GM21737 (cell line): ENCODE results near the gene ANKRD16.

ENCODE experiments used
- ATAC-seq: cut with Tn5 transposase; IDR thresholded peaks from one replicate; pipeline ENCODE4 v1.9.1; 2021; ENCODE audit warnings: mild to moderate bottlenecking, moderate library complexity; ENCODE audit not compliant: unreplicated experiment

The ANKRD16 gene

GRCh38 chr10:5904227-5904626, 14.5 kb upstream of the ANKRD16 start:
- peak; percentile 96 for ATAC-seq

DNA sequence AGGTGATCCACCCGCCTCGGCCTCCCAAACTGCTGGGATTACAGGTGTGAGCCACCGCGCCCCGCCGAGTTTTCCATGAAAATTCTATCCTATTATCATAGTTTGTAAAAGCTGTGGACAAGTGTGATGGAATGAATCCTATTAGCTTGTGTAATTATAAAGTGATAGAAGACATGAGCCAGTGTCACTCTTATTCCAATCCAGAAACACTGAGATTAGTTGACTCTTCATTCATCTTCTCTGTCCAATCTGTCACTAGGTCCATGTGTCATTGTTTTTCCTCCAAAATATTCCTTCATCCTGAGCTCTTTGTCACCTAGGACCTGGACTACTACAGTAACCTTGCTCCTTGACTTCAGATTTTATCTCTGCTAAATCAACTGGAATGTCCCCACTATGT, 13.9 kb upstream of the ANKRD16 start:
- no peak for ATAC-seq

- ATAC-seq = no peak
Observed at GRCh38 chr10:5902511-5903274, 13.0 kb upstream of the ANKRD16 start.

DNA sequence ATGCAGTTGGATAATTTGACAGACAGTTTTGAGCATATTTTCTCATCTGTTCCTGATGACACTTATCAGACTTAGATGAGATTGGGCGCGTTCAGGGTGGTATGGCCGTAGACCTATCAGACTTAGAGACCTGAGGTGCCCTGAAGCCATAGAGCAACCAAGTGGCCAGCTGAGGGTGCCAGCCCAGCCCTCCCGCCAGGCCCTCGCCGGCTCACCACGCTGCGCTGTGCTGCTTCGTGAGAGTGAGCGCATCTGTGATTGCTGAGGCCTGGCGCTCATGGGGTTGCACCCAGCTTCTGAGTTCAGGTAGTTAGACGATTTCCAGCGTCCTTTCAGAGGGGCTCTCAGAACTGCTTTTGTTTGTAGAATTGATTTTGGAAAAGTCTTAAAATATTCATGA, 10.6 kb upstream of the ANKRD16 start:
- no peak for ATAC-seq

GRCh38 chr10:5898163-5898562, 8.5 kb upstream of the ANKRD16 start:
- no peak for ATAC-seq

GRCh38 chr10:5897504-5897903, 7.8 kb upstream of the ANKRD16 start:
- no peak for ATAC-seq

- no peak for ATAC-seq
Observed at GRCh38 chr10:5897053-5897340, 7.3 kb upstream of the ANKRD16 start.

DNA sequence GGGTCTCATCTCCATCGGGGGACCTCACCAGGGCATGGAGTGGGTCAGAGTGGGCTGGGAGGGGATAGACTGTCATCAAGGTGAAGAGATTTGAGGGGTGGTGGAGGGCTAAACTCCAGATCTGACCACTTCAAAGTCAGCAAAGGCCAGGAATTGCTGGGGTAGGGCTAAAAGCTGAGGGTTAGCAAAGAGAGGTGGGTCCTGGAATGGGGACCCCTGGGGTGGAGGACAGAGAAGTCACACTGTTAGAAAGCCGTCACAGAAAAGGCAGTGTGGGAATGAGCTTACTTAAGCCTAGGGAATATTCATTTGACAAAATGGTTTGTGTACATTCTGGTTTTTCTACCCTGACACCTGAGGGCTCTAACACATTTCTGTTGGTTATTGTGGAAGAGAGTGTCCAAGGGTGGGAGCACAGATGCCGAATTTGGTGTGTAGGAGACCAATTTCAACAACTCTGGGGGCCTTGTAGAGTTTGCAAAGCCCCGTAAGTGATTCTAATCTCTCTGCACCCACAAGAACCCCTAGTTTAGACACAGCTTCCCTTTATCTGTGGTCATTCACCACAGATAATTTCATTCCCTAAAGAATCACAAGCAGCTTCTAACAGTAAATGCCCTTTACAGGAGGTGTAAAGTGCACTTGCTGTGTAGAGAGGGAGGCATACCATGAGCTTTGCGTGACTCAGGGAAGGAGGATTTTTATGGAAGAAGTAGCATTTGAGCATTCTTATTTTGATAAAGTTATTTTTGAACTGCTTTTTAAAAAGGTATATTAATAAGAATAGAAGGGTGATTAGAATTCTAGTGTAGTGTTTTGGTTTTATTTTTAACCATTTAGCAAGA, 6.7 kb upstream of the ANKRD16 start:
- ATAC-seq = peak; percentile 5

GRCh38 chr10:5895804-5896203, 6.1 kb upstream of the ANKRD16 start:
- peak; percentile 52 for ATAC-seq

GRCh38 chr10:5895365-5895764, 5.7 kb upstream of the ANKRD16 start:
- ATAC-seq = no peak

DNA sequence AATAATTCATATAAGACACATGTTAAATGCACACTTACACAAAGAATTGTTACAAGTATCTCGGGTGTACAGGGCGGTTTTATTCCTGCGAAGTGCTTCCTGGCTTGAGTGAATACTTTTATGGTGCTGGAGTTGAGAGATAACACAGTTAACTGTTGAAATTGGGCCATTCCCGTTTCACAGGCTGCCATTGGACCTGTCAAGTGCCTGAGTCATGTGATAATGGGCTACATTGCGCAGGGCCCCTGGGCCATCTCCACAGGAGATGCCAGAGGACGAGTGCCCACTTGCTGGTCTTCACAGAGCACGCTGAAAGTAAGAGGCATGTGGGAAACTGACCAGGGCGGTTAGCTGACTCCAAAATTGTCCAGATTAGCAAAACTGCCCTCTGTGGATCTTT, 5.2 kb upstream of the ANKRD16 start:
- ATAC-seq = no peak

- ATAC-seq = no peak
Observed at GRCh38 chr10:5894403-5894802, 4.7 kb upstream of the ANKRD16 start.

DNA sequence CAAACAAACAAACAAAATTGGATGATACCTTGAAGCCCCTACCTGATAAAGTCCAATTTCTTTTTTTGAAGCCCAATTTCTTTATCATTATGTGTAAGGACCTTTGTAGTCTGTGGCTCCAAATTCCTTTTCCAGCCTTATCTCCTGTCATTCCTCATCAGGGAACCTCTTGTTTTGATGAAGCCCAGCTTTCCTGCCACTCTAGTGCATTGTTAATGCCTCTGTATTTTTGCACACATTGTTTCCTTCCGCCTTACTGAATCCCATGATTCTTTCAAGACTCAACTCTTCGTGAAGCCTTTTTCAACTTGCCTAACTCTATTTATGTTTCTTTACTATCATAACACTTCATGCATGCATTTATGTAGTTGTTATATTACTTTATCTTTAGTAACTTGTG, 3.6 kb upstream of the ANKRD16 start:
- no peak for ATAC-seq

DNA sequence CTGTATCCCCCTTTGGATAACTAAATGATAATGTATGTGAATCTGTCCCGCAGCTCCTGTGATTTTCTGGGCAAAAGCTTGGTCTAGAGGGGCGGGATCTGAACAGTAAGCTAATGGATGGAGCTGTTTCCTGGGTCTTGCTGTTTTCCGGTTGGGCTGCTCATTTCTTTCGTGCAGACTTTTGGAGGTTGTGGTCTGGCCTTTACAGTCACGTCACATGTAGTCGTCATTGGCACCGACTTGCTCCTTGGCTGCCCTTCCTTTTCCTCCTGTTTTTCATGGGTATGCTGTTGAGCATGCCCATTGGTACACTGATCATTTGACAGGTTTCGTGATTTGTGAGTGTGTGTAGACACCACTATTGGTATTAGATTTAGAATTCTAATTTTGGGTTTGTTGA, 2.3 kb upstream of the ANKRD16 start:
- no peak for ATAC-seq

DNA sequence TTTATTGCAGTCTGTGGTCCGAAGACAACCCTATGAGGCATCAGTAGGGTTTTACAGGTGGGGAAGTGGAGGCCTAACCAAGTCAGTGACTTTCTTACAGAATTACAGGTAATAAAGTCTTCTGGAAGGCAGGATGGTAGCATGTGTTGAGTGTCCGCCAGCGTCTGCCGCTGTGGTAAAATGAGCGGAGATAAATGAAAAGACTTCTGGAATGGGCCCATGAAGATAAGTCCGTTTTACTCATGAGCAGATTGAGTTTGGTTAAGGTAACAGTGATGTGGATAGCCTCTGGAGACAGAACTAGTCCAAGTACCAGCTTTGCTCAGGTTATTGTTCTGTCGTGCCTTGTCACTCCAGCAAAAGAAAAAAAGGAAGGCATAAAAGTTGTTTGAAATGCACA, 1.3 kb upstream of the ANKRD16 start:
- no peak for ATAC-seq

DNA sequence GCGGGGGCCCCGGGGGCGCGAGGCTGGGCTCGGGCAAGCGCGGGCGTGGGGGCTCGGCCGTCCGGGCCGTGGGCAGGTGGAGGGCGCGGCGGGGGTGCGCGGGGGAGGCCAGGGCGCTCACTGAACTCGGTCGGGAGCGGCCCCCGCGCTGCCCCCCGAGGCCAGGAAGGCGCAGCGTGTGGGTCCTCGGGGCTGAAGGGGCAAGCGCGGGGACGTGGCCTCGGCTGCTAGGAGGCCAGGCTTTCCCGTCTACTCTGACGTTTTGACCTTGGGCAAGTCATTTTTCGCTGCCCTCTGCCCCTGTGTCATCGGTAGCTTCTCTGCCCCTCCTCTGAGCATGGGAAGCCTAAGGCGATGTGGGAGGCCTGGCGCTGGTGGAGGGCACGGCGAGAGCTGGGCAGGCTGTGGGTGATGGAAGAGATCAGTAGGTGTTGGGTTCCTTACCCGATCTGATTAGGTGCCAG, 791 bp upstream of the ANKRD16 start:
- peak; percentile 7 for ATAC-seq

GRCh38 chr10:5888843-5889623, 660 bp downstream of the ANKRD16 start:
- ATAC-seq = peak; percentile 24

GRCh38 chr10:5888351-5888750, 1.3 kb downstream of the ANKRD16 start:
- no peak for ATAC-seq

- no peak for ATAC-seq
Observed at GRCh38 chr10:5887641-5888040, 2.1 kb downstream of the ANKRD16 start.

DNA sequence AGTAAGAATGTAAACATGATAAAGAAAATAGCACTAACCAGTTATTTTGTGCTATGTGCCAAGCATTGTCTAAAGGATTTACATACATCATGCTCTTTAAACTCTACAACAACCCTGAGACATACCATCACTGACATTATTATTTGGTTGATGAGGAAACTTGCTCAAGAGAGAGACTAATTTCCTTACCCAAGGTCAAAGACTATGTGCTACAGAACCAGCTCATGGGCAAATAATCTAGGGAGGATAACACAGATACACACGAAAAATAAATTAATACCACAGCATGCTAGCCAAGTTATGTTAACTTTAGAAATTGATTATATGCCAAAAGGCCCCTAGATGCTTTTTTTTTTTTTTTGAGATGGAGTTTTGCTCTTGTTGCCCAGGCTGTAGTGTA, 2.7 kb downstream of the ANKRD16 start:
- ATAC-seq = no peak

DNA sequence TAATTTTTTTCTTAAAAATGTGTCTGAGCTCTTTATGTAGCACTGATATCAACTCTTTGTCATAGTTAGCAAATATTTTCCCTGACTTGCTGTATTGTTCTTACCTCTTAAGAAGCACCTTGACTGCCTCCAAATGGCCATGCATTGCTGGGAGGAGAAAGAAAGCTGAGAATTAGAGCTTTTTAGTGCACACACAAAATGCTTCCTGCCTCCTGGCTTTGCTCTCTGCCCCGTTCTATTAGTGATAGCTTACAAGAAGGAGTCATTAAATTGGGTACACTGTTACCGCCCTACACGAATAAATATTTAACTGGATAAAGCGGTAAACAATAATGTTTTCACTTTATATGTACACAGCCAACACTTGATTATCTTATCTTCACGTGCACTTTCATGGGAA, 4.1 kb downstream of the ANKRD16 start:
- ATAC-seq = no peak

- ATAC-seq = no peak
Observed at GRCh38 chr10:5882961-5883360, 6.7 kb downstream of the ANKRD16 start.
